Epidermal melanocyte (primary cell): ENCODE measurements around the gene CNDP2.
"Not testable (repeated sequence)": the region's sequence is repeated elsewhere in the genome, so short reads cannot be mapped to it uniquely, and the experiment has no call there.

ENCODE experiments used
- DNase-seq: peaks from one replicate; pipeline ENCODE4 v3.0.0; 2011; ENCODE audit warnings: low spot score; ENCODE audit not compliant: insufficient read length

Gene CNDP2

DNA sequence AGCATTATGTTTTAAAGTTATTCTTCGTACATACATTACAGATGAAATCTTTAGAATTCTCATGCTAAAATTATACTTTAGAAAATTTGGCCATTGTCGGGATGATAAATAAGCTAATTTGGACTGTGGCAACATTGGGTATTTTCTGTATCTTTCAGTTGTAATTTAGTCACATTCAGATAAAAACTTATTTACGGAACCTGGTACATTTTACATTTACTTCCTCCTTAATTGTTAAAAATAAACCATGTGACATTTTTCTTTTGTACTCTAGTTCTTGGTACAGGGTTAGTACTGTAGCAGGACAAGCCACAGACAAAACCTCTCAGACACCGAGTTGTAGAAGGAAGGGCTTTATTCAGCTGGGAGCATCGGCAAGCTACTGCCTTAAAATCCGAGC is 4.2 kb downstream of the CNDP2 start:
- DNase-seq: no peak

DNA sequence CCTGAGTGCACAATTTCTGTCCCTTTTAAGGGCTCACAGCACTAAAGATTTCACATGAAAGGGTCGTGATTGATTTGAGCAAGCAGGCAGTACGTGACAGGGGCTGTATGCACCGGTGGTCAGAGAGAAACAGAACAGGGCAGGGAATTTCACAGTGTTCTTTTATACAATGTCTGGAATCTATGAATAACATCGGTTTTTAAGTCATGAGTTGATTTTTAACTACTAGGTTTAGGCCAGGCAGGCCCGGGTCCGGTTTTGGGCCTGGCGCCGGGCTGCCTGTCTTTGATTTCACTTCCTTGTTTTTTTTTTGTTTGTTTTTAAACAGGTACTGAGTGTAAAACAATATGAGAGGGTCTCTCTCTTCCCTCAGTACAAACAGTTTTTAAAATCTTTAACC is 4.6 kb downstream of the CNDP2 start:
- DNase-seq: not testable (repeated sequence)

GRCh38 chr18:74501386-74501785 is 5.2 kb downstream of the CNDP2 start:
- no peak for DNase-seq

GRCh38 chr18:74503137-74503536 is 7.0 kb downstream of the CNDP2 start:
- DNase-seq: no peak

DNA sequence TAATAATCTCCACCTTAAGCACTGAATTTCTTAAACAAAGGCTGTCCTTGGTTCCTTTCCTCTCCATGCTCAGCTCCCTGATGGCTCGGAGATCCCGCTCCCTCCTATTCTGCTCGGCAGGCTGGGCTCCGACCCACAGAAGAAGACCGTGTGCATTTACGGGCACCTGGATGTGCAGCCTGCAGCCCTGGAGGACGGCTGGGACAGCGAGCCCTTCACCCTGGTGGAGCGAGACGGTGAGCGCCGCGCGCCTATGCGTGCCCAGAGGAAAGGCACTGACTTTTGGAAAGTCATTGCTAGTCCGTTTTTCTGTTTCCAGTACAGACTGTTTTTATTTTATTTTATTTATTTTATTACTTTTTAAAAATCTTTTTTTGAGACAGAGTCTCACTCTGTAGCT is 9.6 kb downstream of the CNDP2 start:
- DNase-seq: no peak

DNA sequence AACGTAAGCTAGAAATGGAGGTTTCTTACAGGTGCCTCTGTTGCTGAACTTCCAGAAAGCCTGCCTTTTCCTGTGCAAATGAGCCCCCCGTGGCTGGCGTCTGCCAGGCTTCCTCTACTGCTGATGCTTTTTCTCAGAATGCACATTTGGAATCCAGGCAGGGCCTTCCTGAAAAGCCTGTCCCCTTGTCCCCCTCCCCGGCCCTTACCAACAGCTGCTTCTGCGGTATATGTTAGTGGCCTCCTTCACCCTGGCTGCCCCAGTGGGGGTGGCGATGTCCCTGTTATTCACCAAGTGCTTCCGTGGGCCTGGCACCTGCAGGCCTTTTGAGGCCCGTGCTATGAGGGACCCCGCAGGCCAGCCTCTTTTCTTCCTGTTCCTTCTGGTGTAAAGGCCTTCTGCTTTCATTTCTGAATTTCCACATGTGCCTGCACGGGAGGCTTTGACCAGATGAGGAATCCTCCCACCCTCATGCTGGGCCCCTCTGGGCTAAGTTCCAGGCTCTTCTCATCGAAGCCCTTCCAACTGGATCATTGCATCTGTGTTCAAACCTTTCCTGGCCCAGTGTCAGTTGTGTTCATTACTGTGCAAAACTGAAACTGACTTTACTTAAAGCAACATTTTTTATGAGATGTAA is 10.4 kb downstream of the CNDP2 start:
- DNase-seq: no peak

DNA sequence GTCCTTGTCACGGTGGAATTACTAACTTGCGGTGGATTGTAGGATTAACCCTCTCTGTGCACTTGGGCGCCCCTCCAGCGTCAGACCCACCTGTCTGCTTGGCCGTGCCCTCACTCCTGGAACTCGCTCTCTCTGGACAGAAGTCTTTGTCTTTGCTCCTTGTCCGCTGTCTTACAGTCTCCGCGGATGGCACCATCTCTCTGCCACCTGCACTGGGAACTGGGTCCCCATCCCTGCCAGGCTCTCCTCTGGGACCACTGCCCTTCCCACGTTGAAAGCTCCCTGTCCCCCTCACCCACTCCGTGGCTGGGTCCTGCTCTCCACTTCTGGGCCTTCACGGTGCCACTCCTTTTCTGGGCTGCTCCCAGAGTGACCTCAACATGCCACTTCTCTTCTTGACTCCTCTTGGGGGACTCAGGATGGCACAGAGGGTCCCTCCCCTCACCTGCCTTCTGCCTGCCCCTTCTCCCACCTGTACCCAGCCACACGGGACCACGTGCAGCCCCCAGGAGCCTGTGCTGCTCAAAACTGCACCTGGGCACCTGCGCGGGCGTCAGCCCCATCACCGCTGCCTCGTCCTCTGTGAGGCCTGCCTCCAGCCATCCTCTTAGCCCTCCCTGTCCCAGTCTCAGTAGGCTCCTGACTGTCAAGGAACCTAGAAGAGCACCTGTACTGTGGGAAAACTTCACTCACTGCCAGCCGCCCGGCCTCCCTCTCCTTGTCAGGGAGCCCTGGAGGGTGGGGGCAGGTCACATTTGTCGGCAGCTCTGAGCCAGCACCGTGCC is 11.1 kb downstream of the CNDP2 start:
- no peak for DNase-seq

DNA sequence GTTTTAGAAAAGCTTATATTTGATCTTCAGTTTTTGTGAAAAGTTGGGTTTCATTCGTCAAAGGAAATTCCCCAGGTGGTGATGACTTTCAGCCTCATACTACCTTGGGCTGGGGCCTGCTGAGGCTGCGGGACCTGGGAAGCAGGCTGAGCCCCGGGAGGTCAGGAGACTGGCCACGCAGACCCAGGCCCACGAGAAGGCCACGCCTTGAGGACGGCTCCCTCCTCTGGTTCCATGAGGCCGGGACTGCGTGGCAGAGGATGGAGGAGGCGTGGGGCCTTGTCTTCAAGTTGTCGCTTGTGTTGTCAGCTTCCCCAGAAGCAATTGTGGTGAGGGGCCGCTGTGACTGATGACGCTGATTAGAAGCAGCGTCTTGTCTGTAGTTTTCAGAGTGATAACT is 11.8 kb downstream of the CNDP2 start:
- no peak for DNase-seq

- DNase-seq: no peak
These were observed 12.2 kb downstream of the CNDP2 start for GRCh38 chr18:74508366-74508765.

DNA sequence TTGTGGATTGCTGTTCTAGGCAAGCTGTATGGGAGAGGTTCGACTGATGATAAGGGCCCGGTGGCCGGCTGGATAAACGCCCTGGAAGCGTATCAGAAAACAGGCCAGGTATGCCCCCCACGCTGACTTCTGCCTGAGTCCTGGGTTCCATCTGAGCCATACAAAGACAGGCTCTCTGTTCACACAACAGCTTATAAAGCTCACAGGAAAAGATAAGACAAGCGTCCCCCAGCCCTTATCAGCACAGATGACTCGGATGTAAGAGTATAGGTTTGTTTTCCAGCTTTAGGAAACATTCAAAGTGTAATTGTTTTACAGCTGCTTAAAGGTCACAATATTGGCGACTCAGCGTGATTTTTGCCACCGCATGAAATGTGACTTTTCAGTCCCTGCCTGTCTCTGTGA is 12.7 kb downstream of the CNDP2 start:
- DNase-seq: no peak

- DNase-seq: no peak
These were observed 13.9 kb downstream of the CNDP2 start for GRCh38 chr18:74509856-74510769.

- DNase-seq: no peak
These were observed 14.6 kb downstream of the CNDP2 start for GRCh38 chr18:74510770-74511095.

DNA sequence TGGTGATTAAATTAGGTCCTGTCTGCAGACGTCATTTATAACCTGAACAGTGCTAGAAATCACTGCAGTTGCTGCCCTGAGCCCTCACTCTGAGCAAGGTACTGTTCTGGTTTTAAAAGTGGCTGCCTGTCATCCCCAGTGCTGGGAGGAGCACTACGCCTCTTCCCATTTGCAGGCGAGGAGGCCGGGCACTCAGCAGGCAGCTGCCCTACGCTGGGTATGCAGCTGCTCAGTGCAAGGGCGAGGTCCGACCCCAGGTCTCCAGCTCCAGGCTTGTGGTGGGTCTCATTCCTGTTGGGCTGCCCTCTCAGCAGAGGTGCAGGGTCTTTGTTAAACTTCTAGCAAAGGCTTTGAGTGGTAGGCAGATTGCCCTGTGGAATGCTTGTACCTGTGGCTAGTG is 15.7 kb downstream of the CNDP2 start:
- DNase-seq: no peak

DNA sequence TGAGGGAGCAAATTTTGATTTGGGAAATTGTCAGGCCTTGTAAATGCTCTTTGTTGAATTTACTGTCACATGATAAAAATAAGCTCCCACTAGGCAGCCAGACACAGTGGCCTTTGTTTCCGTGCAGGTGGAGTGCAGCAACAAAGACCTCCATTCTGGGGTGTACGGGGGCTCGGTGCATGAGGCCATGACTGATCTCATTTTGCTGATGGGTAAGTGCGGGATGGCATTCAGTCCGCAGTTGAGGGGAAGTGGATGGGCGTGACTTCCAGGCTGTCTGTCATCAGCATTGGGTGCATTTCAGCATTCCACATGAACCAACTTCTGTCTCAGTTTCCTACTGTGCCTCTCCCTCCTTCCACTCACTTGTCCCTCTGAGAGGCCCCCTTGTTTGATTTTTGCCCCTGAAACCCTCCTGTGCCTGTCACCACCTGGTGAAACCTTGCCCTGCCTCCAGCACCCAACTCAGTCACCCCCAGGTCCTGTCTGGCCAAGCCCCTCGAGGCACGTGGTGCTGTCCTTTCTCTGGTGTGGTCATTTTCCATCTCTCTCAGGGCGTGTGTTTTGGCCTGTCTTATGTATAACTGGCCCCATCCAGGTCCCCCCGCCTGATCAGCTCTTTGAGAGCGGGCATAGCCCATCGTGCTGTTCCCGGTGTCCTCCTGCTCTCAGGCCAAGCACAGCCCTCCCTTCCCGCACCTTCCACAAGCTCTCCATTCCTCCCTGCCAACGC is 16.3 kb downstream of the CNDP2 start:
- DNase-seq: peak; percentile 38

GRCh38 chr18:74513149-74513882 is 17.2 kb downstream of the CNDP2 start:
- no peak for DNase-seq

DNA sequence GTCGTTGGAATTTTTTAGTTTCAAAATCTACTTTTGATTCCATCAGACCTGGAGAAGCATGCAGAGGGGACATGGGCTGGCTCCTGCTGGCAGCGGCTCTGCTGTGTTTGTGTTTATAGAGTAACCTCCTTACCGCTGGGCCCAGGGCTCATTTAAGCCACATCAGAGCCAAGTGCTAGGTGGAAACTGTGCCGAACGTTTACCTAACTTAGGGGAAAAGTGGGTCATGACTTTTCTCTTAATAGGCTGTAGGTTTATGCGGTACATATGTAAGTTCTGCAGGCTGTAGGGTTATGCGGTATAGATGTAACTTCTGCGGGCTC is 17.7 kb downstream of the CNDP2 start:
- DNase-seq: no peak

DNA sequence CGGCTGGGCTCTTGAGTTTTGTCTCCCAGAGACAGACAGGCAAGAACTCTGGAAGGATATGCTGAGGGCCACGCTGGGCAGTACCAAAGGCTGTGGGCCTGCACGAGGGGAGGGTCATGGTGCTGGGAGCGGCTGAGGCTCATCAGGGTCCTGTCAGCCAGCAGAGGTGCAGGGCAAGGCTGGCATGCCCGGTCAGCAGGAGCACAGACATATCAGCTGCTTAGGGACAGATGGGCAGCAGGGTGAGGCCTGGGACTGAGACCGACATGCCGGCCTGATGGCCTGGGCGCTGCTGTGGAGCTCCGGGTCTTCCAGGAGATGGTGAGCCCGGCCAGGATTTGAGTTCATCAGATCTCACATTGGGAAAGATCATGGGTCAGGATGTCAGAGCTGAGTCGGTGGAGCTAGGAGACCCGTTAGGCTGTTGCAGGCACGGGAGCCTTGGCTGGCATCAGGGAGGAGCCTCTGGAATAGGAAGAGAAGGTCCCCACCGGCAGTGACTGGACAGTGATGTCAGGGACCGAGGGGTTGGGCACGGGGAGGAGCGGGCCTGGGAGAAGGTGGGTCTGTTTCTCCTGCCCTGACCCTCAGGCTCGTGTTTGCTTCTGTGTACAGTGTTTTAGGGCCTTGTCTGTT is 18.8 kb downstream of the CNDP2 start:
- DNase-seq: no peak

DNA sequence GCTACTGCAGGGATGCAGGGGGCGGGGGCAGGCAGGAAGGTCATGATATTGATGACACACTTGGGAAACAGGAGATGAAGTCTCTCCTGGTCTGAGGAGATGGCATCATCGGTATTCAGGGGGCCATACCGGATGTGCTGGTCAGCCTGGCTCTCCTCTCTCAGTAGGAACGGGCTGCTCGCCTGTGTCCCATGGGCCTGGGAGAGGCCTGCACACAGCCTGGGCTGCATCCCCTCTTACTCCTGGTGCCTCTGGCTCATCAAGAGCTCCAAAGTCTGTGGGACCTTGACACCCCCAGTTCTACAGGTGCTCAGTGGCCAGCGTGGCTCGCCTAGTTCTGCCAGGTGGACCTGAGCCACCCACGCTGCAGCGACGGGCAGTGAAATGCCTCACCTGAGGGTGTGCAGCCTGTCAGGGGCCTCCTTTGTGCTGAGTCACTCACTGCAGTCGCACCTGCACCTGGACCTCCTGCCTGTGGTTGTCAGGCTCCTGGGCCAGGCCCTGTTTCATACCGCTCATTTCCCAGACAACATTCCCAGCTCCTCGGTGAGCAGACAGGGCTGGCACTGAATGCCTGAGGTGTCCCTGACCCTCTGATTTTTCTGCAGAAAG is 19.6 kb downstream of the CNDP2 start:
- no peak for DNase-seq

DNA sequence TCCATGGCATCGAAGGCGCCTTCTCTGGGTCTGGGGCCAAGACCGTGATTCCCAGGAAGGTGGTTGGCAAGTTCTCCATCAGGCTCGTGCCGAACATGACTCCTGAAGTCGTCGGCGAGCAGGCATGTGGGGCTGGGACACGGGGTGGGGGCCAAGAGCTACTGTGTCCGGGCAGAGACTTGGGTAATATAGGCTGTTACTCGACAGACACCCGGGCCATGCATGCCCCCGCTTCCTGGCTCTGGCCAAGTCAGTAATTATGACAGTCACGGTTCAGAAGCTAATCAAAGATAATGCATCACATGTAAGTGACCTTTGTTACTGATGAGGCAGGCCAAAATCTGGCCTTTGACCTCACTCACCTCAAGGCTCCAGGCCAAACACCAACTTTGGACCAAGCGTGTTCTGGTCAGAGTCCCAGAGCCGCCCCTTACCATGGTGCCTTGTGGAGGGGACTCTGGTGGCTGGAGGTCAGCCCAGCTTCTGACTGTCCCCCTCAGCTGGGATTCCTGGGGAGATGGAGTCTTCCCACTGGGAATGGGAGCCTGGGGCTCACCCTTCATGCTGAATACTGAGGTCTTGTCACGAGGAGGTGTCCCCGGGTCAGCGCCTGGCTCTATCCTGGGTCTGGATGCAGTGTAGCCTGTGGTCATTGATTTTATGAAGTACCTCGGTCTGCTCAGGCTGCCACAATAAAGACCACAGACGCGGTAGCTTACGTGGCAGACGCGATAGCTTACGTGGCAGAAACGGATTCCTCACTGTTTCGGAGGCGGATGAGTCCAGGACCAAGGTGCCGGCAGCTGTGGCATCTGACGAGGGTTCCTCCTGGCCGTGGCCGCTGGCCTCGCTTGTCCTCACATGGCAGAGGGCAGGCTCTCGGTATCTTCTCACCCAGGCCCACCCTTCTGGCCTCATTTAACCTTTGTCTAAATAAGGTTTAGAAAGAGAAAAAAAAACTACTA is 20.4 kb downstream of the CNDP2 start:
- DNase-seq: no peak
